IPS-11a (cell line): ENCODE measurements around the gene IRX6.

Source experiments
- H3K4me3 ChIP-seq: one replicate; pipeline ENCODE4 v1.5.1; 2013; ENCODE audit warnings: low read depth, low read length, control low read depth

Gene IRX6

DNA sequence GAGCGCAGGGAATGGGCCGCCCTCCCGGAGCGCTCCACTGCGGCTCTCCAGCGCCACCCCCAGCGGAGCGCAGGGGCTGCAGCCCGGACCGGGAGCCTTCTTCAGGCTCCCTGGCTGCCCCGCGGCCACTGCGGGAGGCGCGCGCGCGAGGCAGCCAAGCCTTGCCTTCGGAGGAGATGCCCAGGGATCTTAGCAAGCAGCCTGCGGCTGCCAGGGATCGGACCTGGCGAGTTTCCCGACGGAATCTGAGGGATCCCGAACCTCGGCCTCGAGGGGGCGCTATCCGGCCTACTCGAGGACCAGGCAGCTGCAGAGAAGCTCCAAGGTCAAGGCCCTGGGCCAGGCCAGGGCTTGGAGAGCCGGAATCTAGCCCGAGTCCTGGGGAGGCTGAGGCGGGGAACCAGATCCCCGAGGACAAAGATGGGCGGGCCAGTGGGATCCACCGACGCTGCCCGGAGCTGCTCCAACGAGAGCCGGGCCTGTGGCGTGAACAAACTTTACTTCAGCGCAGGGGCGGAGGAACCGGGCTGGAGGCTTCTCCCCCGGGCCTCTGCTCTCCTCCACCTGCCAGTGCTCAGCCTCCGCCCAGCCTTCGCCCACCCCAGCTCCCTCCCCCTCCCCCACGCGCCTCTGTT is at the start of gene IRX6:
IRX6 (plus strand) TSS at position 567 of the 635 bp plus-strand sequence. CDS start 889 bp downstream, outside the sequence.
- peak within 1 kb of the TSS; percentile 57 for H3K4me3 ChIP-seq

GRCh38 chr16:55274391-55274790 is 49.6 kb upstream of the IRX6 start:
- H3K4me3 ChIP-seq = no peak overlapping the region

- H3K4me3 ChIP-seq = no peak overlapping the region
Measured at GRCh38 chr16:55275167-55275566, 48.8 kb upstream of the IRX6 start.

DNA sequence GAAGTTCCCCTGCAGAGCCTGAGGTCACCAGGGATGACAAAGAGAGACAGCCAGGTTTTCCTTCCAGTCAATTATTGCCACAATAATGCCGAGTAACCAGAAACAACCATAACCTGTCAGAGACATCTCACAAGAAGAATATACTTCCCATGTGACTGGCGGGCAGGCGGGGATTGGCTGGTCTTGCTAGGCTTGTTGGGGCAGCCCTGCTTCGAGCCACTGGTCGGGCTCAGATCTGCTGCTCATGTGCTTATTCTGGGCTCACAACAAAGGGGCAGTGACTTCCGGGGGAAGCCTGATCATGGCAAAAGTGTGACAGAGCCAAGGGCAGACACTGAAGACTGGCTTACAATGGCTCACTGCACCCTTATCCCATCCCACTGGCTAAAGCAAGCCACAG is 48.1 kb upstream of the IRX6 start:
- no peak overlapping the region for H3K4me3 ChIP-seq

- H3K4me3 ChIP-seq = no peak overlapping the region
Measured at GRCh38 chr16:55277536-55277935, 46.5 kb upstream of the IRX6 start.

DNA sequence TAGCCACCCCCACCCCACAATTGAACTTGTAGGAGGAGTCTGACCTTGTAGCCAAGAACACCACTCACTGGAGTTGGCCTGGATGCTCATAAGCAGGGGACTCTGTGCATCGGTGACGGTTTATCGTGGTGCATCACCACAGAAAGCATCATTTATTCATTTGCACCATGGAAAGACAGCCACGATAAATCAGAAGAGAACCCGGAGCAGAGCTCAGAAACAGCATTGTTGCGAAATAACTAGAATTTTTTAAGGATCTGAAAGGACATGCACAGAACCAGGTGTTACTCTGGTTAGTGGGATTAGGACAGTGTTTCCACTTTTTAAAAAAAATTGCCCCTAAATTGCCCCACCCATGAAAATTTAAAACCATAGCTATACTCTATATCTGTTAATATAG is 44.4 kb upstream of the IRX6 start:
- no peak overlapping the region for H3K4me3 ChIP-seq

GRCh38 chr16:55280587-55280986 is 43.4 kb upstream of the IRX6 start:
- no peak overlapping the region for H3K4me3 ChIP-seq

DNA sequence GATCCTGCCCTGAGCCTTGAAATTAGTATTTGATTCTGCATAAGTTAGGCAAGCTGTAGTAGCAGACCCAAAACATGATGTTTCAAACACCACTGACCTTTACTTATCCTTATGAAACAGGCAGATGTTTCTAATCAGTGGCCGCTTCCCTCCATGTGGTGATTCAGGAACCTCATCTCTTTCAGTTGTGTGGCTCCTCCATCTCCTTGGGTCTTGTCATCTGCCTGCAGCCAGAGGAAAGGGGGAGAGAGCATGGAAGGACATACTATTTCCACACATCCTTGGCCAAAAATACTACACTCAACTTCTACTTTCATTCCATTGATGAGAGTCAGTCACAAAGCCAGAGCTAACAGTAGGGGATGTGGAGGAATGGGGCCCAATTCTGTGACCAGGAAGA is 41.6 kb upstream of the IRX6 start:
- H3K4me3 ChIP-seq = no peak overlapping the region

- no peak overlapping the region for H3K4me3 ChIP-seq
Measured at GRCh38 chr16:55283812-55284717, 39.9 kb upstream of the IRX6 start.

DNA sequence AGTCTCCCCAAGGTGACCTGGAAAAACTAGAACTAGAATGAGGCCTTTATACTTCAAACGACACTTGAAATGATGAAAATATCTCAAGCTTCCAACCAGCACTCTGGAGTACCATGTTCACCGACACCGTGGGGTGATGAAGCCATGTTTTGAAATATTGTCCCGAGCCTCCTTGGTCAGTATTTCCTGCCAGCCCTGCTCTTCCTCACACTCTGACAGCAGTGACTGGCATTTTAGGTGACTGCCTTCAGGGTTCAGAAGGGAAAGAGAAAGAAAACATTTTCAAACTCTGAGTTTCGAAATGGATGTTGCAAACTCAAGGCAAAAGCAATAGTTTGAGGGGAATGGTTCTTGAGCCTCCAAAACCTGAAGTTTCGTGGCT is 39.3 kb upstream of the IRX6 start:
- H3K4me3 ChIP-seq = no peak overlapping the region

- H3K4me3 ChIP-seq = no peak overlapping the region
Measured at GRCh38 chr16:55285586-55285985, 38.4 kb upstream of the IRX6 start.

GRCh38 chr16:55289353-55289752 is 34.6 kb upstream of the IRX6 start:
- no peak overlapping the region for H3K4me3 ChIP-seq

- H3K4me3 ChIP-seq = no peak overlapping the region
Measured at GRCh38 chr16:55291847-55292246, 32.2 kb upstream of the IRX6 start.

- no peak overlapping the region for H3K4me3 ChIP-seq
Measured at GRCh38 chr16:55292491-55292890, 31.5 kb upstream of the IRX6 start.

GRCh38 chr16:55294129-55294528 is 29.9 kb upstream of the IRX6 start:
- no peak overlapping the region for H3K4me3 ChIP-seq

GRCh38 chr16:55294931-55295342 is 29.1 kb upstream of the IRX6 start:
- H3K4me3 ChIP-seq = no peak overlapping the region

GRCh38 chr16:55297062-55297909 is 26.7 kb upstream of the IRX6 start:
- H3K4me3 ChIP-seq = no peak overlapping the region

DNA sequence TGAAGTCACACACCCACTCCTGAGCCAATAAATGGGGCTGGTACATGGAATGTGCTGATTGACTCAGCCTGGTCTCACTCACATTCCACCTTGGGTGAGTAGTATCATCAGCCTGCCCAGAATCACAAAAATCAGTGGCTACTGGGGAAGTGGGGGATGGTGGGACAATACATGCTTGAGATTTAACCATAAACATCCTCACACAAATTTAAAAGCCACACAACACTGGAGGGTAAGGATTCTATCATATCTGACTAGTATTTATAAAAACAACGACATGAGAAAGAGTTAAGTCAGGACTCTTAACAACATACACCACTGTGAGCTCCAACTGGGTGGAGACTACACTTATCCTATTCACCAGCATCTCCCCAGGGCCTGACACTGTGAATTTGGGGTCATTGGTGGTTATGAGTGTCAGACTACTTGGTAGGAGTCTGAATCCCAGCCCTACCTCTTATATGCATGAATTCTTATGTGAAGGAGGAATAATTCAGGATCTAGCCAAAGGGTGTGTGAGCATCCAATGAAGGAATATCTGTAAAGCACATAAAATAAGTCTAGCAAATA is 26.0 kb upstream of the IRX6 start:
- no peak overlapping the region for H3K4me3 ChIP-seq

GRCh38 chr16:55301385-55302008 is 22.5 kb upstream of the IRX6 start:
- H3K4me3 ChIP-seq = no peak overlapping the region

DNA sequence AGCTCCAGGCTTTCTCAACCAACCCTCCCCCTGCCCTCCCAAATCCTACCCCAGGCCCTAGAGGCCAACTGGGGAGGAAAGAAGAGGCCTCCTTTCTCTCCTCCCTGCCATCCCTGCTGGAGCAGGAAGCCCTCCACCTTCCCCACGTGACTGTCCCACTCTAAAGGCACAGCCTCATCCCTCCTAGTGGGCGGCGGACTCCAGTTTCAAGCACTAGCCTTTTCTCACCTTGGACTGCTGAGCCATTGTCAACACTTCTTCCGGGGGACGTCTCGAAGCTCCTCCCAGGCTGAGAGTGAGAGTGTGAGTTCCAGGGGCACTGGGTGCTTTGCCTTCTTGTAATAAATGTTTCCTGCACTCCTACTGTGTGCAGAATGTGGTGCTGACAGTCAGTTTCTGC is 21.4 kb upstream of the IRX6 start:
- H3K4me3 ChIP-seq = no peak overlapping the region

DNA sequence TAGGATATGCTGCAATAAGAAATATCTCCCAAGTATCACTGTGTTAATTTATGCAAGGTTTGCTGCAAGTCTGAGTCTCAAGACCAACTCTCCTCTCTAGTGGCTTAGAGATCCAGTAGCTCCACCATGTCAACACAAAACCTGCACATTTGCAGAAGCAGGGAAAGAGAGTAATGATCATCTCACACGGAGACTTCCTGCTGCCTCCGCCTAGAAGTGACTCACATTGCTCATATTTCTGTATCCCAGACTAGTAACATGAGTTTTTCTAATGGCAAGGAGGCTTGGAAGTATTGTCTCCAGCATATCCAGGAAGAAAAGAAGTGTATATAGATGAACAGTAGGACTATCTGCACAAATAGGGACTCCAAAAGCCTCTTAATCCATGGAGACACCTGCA is 15.0 kb upstream of the IRX6 start:
- no peak overlapping the region for H3K4me3 ChIP-seq
